A549 (cell line): Measurements from ENCODE around the gene NRXN3.

Experiments
- CEBPB ChIP-seq, 2 experiments: fragments of >200 bp in 1 of 2; sonication (Bioruptor Twin) in 1 of 2; formaldehyde crosslinking in 1 of 2; IDR thresholded peaks; 2 replicates each; pipeline ENCODE4 v1.6.1; 2012 to 2016
- CTCF ChIP-seq: fragments of >200 bp; sonication (Bioruptor Twin); formaldehyde crosslinking; IDR thresholded peaks from 3 replicates; pipeline ENCODE4 v1.5.1; 2016
- EHMT2 ChIP-seq: fragments of 200-600 bp; sonication (generic); IDR thresholded peaks from 2 replicates; pipeline ENCODE4 v1.6.1; 2016; ENCODE audit warnings: antibody characterized with exemption, low read depth, mild to moderate bottlenecking, moderate library complexity
- HDAC2 ChIP-seq: fragments of 200-600 bp; sonication (generic); IDR thresholded peaks from 2 replicates; pipeline ENCODE4 v1.6.1; 2016
- KDM1A ChIP-seq: fragments of 200-600 bp; sonication (generic); IDR thresholded peaks from 2 replicates; pipeline ENCODE4 v1.6.1; 2016; ENCODE audit warnings: low read depth, mild to moderate bottlenecking
- POLR2A ChIP-seq: IDR thresholded peaks from 2 replicates; pipeline ENCODE4 v1.6.1; 2012; ENCODE audit warnings: mild to moderate bottlenecking, low read length
- POLR2AphosphoS2 ChIP-seq: conservative IDR thresholded peaks from 2 replicates; pipeline ENCODE4 v1.6.1; 2012; ENCODE audit warnings: low read length, improper control_type of control experiment, inconsistent platforms
- RCOR1 ChIP-seq: fragments of 150-350 bp; IDR thresholded peaks from 2 replicates; pipeline ENCODE4 v1.6.1; 2014; ENCODE audit warnings: antibody characterized with exemption, low read length, low read depth
- SREBF2 ChIP-seq: fragments of 450-650 bp; IDR thresholded peaks from 2 replicates; pipeline ENCODE4 v1.6.1; 2014; ENCODE audit warnings: mild to moderate bottlenecking, moderate library complexity
- ZNF302 ChIP-seq: fragments of 250-450 bp; sonication (Bioruptor Pico); IDR thresholded peaks from 2 replicates; pipeline ENCODE4 v1.9.0; 2021; ENCODE audit warnings: inconsistent platforms, mild to moderate bottlenecking, moderate library complexity
- ZSCAN20 ChIP-seq: fragments of 250-450 bp; sonication (Bioruptor Pico); IDR thresholded peaks from 2 replicates; pipeline ENCODE4 v1.8.0; 2022; ENCODE audit warnings: mild to moderate bottlenecking, moderate library complexity

- TF ChIP-seq EHMT2, result no peak
- TF ChIP-seq ZNF302 (CRISPR knock-in tag), result no peak
- no peak for TF ChIP-seq CTCF
- TF ChIP-seq CEBPB (IDR thresholded peaks at IDR 0.05), result no peak
- no peak for TF ChIP-seq HDAC2
- no peak for TF ChIP-seq POLR2A
- TF ChIP-seq RCOR1, result no peak
- no peak for TF ChIP-seq ZSCAN20 (CRISPR knock-in tag)
- no peak for TF ChIP-seq POLR2AphosphoS2
- TF ChIP-seq SREBF2, result no peak
- no peak for TF ChIP-seq KDM1A
Measured at GRCh38 chr14:79304279-79304678, 1134.1 kb downstream of the NRXN3 start.
